Gastroesophageal sphincter (tissue), 4 donors: ENCODE results near the gene HNRNPM. TPM values are rescaled to one million over a fixed set of nuclear protein-coding genes. Genes with fewer than 3 reads are reported as not detected.

Experiments used
- ATAC-seq: fragments of 150-250 bp; one replicate; pipeline ENCODE4 v1.9.1; 2016; ENCODE audit warnings: mild to moderate bottlenecking, moderate library complexity
- H3K27ac ChIP-seq, 4 donors: fragments of 200-600 bp; sonication (generic) in 3 of 4; 1 replicate in 3 of 4; 2 replicates in 1 of 4; pipeline ENCODE4 v1.5.1; 2016 to 2019
- H3K27me3 ChIP-seq: fragments of 200-600 bp; sonication (generic); one replicate; pipeline ENCODE4 v1.5.1; 2019
- H3K36me3 ChIP-seq, 2 donors: fragments of 200-600 bp; sonication (generic); one replicate each; pipeline ENCODE4 v1.5.1; 2019; ENCODE audit warnings: control low read depth in 1 of 2
- H3K4me1 ChIP-seq, 3 donors: fragments of 200-600 bp; sonication (generic); 1 replicate in 2 of 3; 2 replicates in 1 of 3; pipeline ENCODE4 v1.5.1; 2016 to 2019; ENCODE audit warnings: control low read depth in 2 of 3
- H3K4me3 ChIP-seq, 2 donors: fragments of 200-600 bp; sonication (generic); one replicate each; pipeline ENCODE4 v1.5.1; 2019; ENCODE audit warnings: mild to moderate bottlenecking in 1 of 2, moderate library complexity in 1 of 2
- H3K9me3 ChIP-seq, 3 donors: fragments of 200-600 bp; sonication (generic); one replicate each; pipeline ENCODE4 v1.5.1; 2017 to 2019; ENCODE audit warnings: control low read depth in 2 of 3
- EP300 ChIP-seq: sonication (generic); formaldehyde crosslinking; IDR thresholded peaks from one replicate; pipeline ENCODE4 v1.6.1; 2017; ENCODE audit warnings: antibody characterized with exemption, mild to moderate bottlenecking
- POLR2A ChIP-seq, 2 donors: fragments of 450-650 bp; IDR thresholded peaks; one replicate each; pipeline ENCODE4 v1.6.1; 2017; ENCODE audit warnings: antibody characterized with exemption in 2 of 2, mild to moderate bottlenecking in 2 of 2, moderate library complexity in 1 of 2
- POLR2AphosphoS5 ChIP-seq: sonication (generic); formaldehyde crosslinking; IDR thresholded peaks from one replicate; pipeline ENCODE4 v1.6.1; 2017; ENCODE audit warnings: antibody characterized with exemption
- WGBS, 2 donors: methylation state at CpG; one replicate each; pipeline ENCODE4 v1.1.5; 2018; ENCODE audit warnings: low coverage in 1 of 2; 5-methylcytosine and 5-hydroxymethylcytosine counted together
- total RNA-seq, 4 donors: library from RNA; depleted of rRNA; stranded (reverse); fragments of >200 nt; gene quantifications; one replicate each; pipeline ENCODE4 v1.1.0, GENCODE V29; 2016
- TF ChIP-seq, protein P1 (sequence below), 4 experiments: fragments of 200-600 bp in 2 of 4; fragments of 450-650 bp in 2 of 4; sonication (generic) in 1 of 4; IDR thresholded peaks; one replicate each; pipeline ENCODE4 v1.5.1; 2017 to 2019; ENCODE audit warnings: antibody characterized with exemption in 4 of 4, mild to moderate bottlenecking in 2 of 4, moderate library complexity in 2 of 4

The HNRNPM gene, protein sequence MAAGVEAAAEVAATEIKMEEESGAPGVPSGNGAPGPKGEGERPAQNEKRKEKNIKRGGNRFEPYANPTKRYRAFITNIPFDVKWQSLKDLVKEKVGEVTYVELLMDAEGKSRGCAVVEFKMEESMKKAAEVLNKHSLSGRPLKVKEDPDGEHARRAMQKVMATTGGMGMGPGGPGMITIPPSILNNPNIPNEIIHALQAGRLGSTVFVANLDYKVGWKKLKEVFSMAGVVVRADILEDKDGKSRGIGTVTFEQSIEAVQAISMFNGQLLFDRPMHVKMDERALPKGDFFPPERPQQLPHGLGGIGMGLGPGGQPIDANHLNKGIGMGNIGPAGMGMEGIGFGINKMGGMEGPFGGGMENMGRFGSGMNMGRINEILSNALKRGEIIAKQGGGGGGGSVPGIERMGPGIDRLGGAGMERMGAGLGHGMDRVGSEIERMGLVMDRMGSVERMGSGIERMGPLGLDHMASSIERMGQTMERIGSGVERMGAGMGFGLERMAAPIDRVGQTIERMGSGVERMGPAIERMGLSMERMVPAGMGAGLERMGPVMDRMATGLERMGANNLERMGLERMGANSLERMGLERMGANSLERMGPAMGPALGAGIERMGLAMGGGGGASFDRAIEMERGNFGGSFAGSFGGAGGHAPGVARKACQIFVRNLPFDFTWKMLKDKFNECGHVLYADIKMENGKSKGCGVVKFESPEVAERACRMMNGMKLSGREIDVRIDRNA
- 100 to 1,000 TPM in 2 of 4 donors, 10 to 100 TPM in 2; 75.1 to 120 (median 101) TPM for total RNA-seq

DNA sequence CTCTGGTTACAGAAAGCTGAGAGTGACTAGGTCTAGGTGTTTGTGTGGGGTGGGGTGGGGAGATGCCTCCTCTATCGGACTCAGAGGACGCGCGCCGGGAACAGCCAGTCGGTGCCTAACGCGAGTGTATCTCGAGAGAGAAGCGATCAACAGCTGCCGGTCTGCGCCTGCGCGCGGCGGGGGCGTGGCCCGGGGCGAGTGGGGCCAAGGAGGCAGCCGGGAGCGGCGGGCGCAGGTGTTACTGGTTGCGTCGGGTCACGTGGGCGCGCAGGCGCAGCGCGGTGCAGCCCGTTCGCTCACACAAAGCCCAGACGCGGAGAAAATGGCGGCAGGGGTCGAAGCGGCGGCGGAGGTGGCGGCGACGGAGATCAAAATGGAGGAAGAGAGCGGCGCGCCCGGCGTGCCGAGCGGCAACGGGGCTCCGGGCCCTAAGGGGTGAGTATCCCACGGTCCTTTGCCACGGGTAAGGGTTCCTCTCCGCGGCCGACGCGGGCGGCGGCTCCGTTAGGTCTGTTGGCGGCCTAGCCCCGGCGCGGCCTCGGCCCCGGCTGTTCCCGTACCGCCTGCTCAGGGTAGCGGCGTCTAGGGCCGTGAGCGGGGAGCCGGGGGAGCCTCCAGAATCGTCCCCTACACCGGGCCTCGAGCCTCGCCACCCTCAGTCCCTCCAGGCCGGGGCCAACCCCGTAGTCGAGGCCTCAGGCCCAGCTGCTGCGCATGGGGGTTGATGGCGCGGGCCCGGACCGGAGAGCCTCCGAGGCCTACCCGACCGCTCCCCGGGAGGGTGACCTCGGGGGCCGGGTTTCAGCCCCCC lies at the start of gene HNRNPM:
HNRNPM (plus strand) TSS at position 299 of the 811 bp plus-strand sequence; CDS start at position 323, 24 bp downstream.
- ATAC-seq = peak; percentile 99
- peak within 1 kb of the TSS; percentile 92 to 98 (median 96) for H3K27ac ChIP-seq
- peak within 1 kb of the TSS; percentile 71 to 90 for H3K4me3 ChIP-seq
- H3K36me3 ChIP-seq = peaks cover 0 to 21% of the 10 kb centered on the region in 2 donors
- H3K27me3 ChIP-seq = no peaks in the 10 kb centered on the region
- TF ChIP-seq, protein P1, sequence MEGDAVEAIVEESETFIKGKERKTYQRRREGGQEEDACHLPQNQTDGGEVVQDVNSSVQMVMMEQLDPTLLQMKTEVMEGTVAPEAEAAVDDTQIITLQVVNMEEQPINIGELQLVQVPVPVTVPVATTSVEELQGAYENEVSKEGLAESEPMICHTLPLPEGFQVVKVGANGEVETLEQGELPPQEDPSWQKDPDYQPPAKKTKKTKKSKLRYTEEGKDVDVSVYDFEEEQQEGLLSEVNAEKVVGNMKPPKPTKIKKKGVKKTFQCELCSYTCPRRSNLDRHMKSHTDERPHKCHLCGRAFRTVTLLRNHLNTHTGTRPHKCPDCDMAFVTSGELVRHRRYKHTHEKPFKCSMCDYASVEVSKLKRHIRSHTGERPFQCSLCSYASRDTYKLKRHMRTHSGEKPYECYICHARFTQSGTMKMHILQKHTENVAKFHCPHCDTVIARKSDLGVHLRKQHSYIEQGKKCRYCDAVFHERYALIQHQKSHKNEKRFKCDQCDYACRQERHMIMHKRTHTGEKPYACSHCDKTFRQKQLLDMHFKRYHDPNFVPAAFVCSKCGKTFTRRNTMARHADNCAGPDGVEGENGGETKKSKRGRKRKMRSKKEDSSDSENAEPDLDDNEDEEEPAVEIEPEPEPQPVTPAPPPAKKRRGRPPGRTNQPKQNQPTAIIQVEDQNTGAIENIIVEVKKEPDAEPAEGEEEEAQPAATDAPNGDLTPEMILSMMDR (IDR thresholded peaks at IDR 0.05) = peak in 1 of 4 experiments; percentile 12
- TF ChIP-seq POLR2AphosphoS5 (peak; percentile 97), POLR2A (IDR thresholded peaks at IDR 0.05) (peak; percentile 92 to 93), EP300 (no peak)
- H3K4me1 ChIP-seq = peaks cover 9 to 50% (median 35%) of the 10 kb centered on the region in 3 donors
- H3K9me3 ChIP-seq = no peaks in the 10 kb centered on the region
- WGBS, 2 donors = 0% methylated on average over 11 of the region's 93 CpGs; no CpG with 5 or more reads in 1 of the 2 donors

DNA sequence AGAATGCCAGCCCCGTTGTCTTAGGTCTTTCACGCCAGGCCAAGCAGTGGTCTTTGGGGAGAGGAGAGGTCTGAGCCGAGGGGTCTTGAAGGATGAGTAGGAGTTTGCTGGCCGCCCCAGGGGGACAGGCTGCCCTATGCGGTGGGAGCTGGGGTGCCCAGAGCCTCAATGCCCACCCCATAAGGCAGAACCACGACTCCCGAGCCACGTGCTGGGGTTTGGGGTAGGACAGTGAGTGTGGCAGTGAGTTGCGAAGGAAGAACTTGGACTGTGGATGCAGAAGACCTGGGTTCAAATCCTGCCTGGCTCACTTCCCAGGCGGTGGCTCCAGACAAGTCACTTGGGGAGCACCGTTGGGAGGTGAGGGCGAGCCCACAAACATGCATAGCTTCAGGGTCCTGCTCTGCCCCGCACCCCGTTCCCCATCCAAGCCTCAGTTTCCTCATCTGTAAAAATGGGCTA lies 49.1 kb upstream of the HNRNPM start:
- peaks cover 7 to 79% (median 60%) of the 10 kb centered on the region in 3 donors for H3K4me1 ChIP-seq
- no peak overlapping the region for H3K4me3 ChIP-seq
- peak overlapping the region in 3 of 4 donors; percentile 6 to 100 (median 98) for H3K27ac ChIP-seq
- WGBS, 2 donors = 89 to 96% methylated on average over 3 to 5 of the region's 14 CpGs
- ATAC-seq = no peak
- H3K9me3 ChIP-seq = no peaks in the 10 kb centered on the region
- TF ChIP-seq EP300 = no peak
- H3K27me3 ChIP-seq = no peaks in the 10 kb centered on the region
- H3K36me3 ChIP-seq = peaks cover 0 to 27% of the 10 kb centered on the region in 2 donors

DNA sequence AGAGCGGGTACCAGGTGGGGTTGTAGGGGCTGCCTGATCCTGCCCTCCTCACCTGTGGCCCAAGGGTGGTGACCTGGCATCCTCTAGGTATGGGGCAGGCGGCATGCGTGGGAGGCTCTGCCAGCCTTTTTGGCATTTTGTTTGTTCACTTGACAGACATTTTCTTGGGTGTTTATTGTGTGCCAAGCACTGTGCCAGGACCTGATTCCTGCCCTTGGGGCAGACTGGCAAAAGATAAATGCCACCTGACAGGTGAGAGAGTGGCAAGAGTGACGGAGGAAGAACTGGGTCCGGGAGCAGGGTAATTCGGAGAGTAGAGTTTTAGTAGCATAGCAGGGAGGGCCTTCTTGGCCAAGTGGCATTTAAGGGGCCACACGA lies 48.6 kb upstream of the HNRNPM start:
- TF ChIP-seq, protein P1 (IDR thresholded peaks at IDR 0.05) = no peak
- TF ChIP-seq EP300 = no peak
- TF ChIP-seq POLR2AphosphoS5 = no peak
- TF ChIP-seq POLR2A (IDR thresholded peaks at IDR 0.05) = no peak
- no peak for ATAC-seq
- peaks cover 0 to 33% of the 10 kb centered on the region in 2 donors for H3K36me3 ChIP-seq
- H3K27me3 ChIP-seq = no peaks in the 10 kb centered on the region
- peak overlapping the region in 3 of 4 donors; percentile 6 to 100 (median 98) for H3K27ac ChIP-seq
- WGBS, 2 donors = 95% methylated on average over 4 of the region's 7 CpGs; no CpG with 5 or more reads in 1 of the 2 donors
- no peaks in the 10 kb centered on the region for H3K9me3 ChIP-seq
- no peak overlapping the region for H3K4me3 ChIP-seq
- peaks cover 5 to 74% (median 56%) of the 10 kb centered on the region in 3 donors for H3K4me1 ChIP-seq

DNA sequence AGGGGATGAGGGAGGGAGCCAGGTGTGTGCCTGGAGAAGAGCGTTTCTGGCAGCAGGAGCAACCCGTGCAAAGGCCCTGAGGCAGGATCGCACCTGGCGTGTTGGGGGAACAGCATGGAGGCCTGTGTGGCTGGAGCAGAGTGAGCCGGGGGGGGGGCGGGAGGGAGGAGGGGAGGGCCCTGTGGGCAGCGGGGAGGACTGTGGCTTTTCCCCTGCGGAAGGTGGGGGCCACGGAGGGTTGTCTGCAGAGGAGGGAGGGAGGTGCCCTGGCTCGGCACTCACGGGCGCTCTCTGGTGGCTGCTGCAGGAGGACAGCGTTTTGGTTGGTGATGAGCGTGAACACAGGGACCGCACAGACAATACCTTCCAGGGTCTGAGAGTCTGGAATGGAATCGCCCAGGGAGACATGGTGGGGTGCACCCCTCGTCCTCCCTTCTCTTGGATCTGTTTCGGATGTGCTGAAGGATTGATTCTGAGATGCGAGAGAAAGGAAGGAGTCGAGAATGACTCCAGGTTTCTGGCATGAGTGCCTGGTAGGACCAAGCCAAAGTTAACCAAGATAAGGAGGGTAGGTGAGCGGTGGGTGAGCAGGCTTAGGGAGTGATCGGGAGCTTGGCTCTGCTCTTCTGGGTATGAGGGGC lies 48.1 kb upstream of the HNRNPM start:
- no peaks in the 10 kb centered on the region for H3K27me3 ChIP-seq
- peaks cover 0 to 38% of the 10 kb centered on the region in 2 donors for H3K36me3 ChIP-seq
- no peak overlapping the region for H3K4me3 ChIP-seq
- H3K4me1 ChIP-seq = peaks cover 0 to 69% (median 51%) of the 10 kb centered on the region in 3 donors
- TF ChIP-seq, protein P1 (IDR thresholded peaks at IDR 0.05) = peak in 3 of 4 experiments; percentile 41 to 76 (median 61)
- TF ChIP-seq POLR2A (IDR thresholded peaks at IDR 0.05) = no peak
- WGBS, 2 donors = 32 to 46% methylated on average over 7 to 9 of the region's 22 CpGs
- H3K27ac ChIP-seq = peak overlapping the region in 2 of 4 donors; percentile 98 to 100
- H3K9me3 ChIP-seq = no peaks in the 10 kb centered on the region
- ATAC-seq = peak; percentile 44
